Liver (tissue), 3 donors: ENCODE measurements around the gene F7.

Experiments used
- CTCF ChIP-seq: fragments of 150-350 bp; IDR thresholded peaks from 2 replicates; pipeline ENCODE4 v1.5.1; 2017; ENCODE audit warnings: improper control_type of control experiment, low read depth, low read length; ENCODE audit not compliant: missing input control
- EGR1 ChIP-seq, 2 donors: IDR thresholded peaks; 2 replicates each; pipeline ENCODE4 v1.6.1; 2016 to 2018; ENCODE audit warnings: antibody characterized with exemption in 2 of 2, low read depth in 2 of 2
- GABPA ChIP-seq, 2 donors: IDR thresholded peaks in 1 of 2; conservative IDR thresholded peaks in 1 of 2; 2 replicates each; pipeline ENCODE4 v1.6.1; 2016; ENCODE audit warnings: antibody characterized with exemption in 2 of 2, mild to moderate bottlenecking in 1 of 2, moderate library complexity in 1 of 2
- HNF4G ChIP-seq: IDR thresholded peaks from 2 replicates; pipeline ENCODE4 v1.6.1; 2016; ENCODE audit warnings: antibody characterized with exemption
- JUND ChIP-seq, 2 donors: IDR thresholded peaks; 2 replicates each; pipeline ENCODE4 v1.6.1; 2016; ENCODE audit warnings: antibody characterized with exemption in 2 of 2
- NR2F2 ChIP-seq: IDR thresholded peaks from 2 replicates; pipeline ENCODE4 v1.6.1; 2016; ENCODE audit warnings: antibody characterized with exemption
- RAD21 ChIP-seq, 2 donors: IDR thresholded peaks; 2 replicates each; pipeline ENCODE4 v1.6.1; 2016; ENCODE audit warnings: antibody characterized with exemption in 2 of 2, mild to moderate bottlenecking in 2 of 2
- REST ChIP-seq: IDR thresholded peaks from 2 replicates; pipeline ENCODE4 v1.6.1; 2016; ENCODE audit warnings: antibody characterized with exemption, mild to moderate bottlenecking
- TAF1 ChIP-seq: conservative IDR thresholded peaks from 2 replicates; pipeline ENCODE4 v1.6.1; 2016; ENCODE audit warnings: antibody characterized with exemption, mild to moderate bottlenecking
- YY1 ChIP-seq: IDR thresholded peaks from 2 replicates; pipeline ENCODE4 v1.6.1; 2016; ENCODE audit warnings: antibody characterized with exemption, mild to moderate bottlenecking
- TF ChIP-seq, protein P1 (sequence below): IDR thresholded peaks from 2 replicates; pipeline ENCODE4 v1.6.1; 2016; ENCODE audit warnings: antibody characterized with exemption
- TF ChIP-seq, protein P2 (sequence below): IDR thresholded peaks from 2 replicates; pipeline ENCODE4 v1.6.1; 2016; ENCODE audit warnings: antibody characterized with exemption
- donor health status: healthy.
- donor health status: healthy.

DNA sequence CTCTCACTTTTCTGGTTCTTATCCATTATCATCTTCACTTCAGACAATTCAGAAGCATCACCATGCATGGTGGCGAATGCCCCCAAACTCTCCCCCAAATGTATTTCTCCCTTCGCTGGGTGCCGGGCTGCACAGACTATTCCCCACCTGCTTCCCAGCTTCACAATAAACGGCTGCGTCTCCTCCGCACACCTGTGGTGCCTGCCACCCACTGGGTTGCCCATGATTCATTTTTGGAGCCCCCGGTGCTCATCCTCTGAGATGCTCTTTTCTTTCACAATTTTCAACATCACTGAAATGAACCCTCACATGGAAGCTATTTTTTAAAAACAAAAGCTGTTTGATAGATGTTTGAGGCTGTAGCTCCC, 14.2 kb downstream of the F7 start:
- TF ChIP-seq CTCF (no peak), GABPA (IDR thresholded peaks at IDR 0.05 in 1 of 2, conservative IDR thresholded peaks at IDR 0.05 in 1 of 2) (no peak), RAD21 (IDR thresholded peaks at IDR 0.05) (no peak), TAF1 (no peak), EGR1 (IDR thresholded peaks at IDR 0.05; ENCODE audit: low read depth in 2 of 2) (no peak), HNF4G (no peak), JUND (IDR thresholded peaks at IDR 0.05) (no peak), YY1 (no peak), REST (no peak), NR2F2 (no peak)
- TF ChIP-seq, protein P1, sequence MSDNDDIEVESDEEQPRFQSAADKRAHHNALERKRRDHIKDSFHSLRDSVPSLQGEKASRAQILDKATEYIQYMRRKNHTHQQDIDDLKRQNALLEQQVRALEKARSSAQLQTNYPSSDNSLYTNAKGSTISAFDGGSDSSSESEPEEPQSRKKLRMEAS = no peak
- TF ChIP-seq, protein P2, sequence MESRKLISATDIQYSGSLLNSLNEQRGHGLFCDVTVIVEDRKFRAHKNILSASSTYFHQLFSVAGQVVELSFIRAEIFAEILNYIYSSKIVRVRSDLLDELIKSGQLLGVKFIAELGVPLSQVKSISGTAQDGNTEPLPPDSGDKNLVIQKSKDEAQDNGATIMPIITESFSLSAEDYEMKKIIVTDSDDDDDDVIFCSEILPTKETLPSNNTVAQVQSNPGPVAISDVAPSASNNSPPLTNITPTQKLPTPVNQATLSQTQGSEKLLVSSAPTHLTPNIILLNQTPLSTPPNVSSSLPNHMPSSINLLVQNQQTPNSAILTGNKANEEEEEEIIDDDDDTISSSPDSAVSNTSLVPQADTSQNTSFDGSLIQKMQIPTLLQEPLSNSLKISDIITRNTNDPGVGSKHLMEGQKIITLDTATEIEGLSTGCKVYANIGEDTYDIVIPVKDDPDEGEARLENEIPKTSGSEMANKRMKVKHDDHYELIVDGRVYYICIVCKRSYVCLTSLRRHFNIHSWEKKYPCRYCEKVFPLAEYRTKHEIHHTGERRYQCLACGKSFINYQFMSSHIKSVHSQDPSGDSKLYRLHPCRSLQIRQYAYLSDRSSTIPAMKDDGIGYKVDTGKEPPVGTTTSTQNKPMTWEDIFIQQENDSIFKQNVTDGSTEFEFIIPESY = no peak
